DND-41 (cell line): Measurements from ENCODE around the gene PPP1CB.

Source experiments
- ATAC-seq: fragments of 200-7000 bp; cut with Tn5 transposase; 3 replicates; pipeline ENCODE4 v1.9.1; 2021; ENCODE audit warnings: low read depth; ENCODE audit not compliant: insufficient read depth
- DNase-seq: peaks from one replicate; pipeline ENCODE4 v3.0.0-alpha.2; 2020
- H2AFZ ChIP-seq: 2 replicates; pipeline ENCODE4 v1.6.0; 2012; ENCODE audit warnings: low read depth, low read length
- H3K27ac ChIP-seq: 2 replicates; pipeline ENCODE4 v1.5.1; 2012; ENCODE audit warnings: low read length, inconsistent platforms
- H3K27me3 ChIP-seq: fragments of 200-600 bp; sonication (generic); 2 replicates; pipeline ENCODE4 v1.6.0; 2012; ENCODE audit warnings: low read length, mild to moderate bottlenecking, inconsistent platforms; ENCODE audit not compliant: insufficient read depth, poor library complexity
- H3K36me3 ChIP-seq: 2 replicates; pipeline ENCODE4 v1.5.1; 2012; ENCODE audit warnings: low read length, inconsistent platforms; ENCODE audit not compliant: insufficient read depth
- H3K4me1 ChIP-seq: 2 replicates; pipeline ENCODE4 v1.5.1; 2012; ENCODE audit warnings: mild to moderate bottlenecking, low read length; ENCODE audit not compliant: insufficient read depth
- H3K4me2 ChIP-seq: 2 replicates; pipeline ENCODE4 v1.6.0; 2012; ENCODE audit warnings: mild to moderate bottlenecking, moderate library complexity, low read length, inconsistent platforms; ENCODE audit not compliant: insufficient read depth
- H3K4me3 ChIP-seq, 2 experiments: fragments of 200-600 bp in 1 of 2; shearing (Covaris generic) in 1 of 2; 2 replicates each; pipeline ENCODE4 v1.5.1; 2012 to 2016; ENCODE audit warnings: inconsistent platforms in 2 of 2, low read length in 2 of 2, mild to moderate bottlenecking in 2 of 2, low read depth in 1 of 2, moderate library complexity in 1 of 2
- H3K79me2 ChIP-seq: 2 replicates; pipeline ENCODE4 v1.6.0; 2012; ENCODE audit warnings: low read length, inconsistent platforms; ENCODE audit not compliant: insufficient read depth
- H3K9ac ChIP-seq: 2 replicates; pipeline ENCODE4 v1.6.0; 2012; ENCODE audit warnings: low read depth, mild to moderate bottlenecking, inconsistent platforms, low read length, moderate library complexity
- H3K9me3 ChIP-seq: 2 replicates; pipeline ENCODE4 v1.5.1; 2012; ENCODE audit warnings: low read length, moderate library complexity, mild to moderate bottlenecking, inconsistent platforms; ENCODE audit not compliant: insufficient read depth, severe bottlenecking
- H4K20me1 ChIP-seq: 2 replicates; pipeline ENCODE4 v1.6.0; 2012; ENCODE audit warnings: low read length; ENCODE audit not compliant: insufficient read depth
- CTCF ChIP-seq: IDR thresholded peaks from 2 replicates; pipeline ENCODE4 v1.5.1; 2012; ENCODE audit warnings: borderline replicate concordance, low read length, moderate library complexity, mild to moderate bottlenecking; ENCODE audit not compliant: poor library complexity, severe bottlenecking; ENCODE audit errors: extremely low read depth
- EZH2 ChIP-seq: IDR thresholded peaks from 3 replicates; pipeline ENCODE4 v1.6.1; 2012; ENCODE audit warnings: borderline replicate concordance, low read depth, mild to moderate bottlenecking, moderate library complexity, low read length, inconsistent platforms; ENCODE audit not compliant: severe bottlenecking

Gene PPP1CB

GRCh38 chr2:28709101-28709500, 42.5 kb upstream of the PPP1CB start:
- Histone ChIP-seq H3K4me2 (no peak overlapping the region), H3K79me2 (no peaks in the 10 kb centered on the region), H3K9me3 (no peaks in the 10 kb centered on the region), H2AFZ (no peak overlapping the region), H3K4me1 (no peaks in the 10 kb centered on the region), H3K9ac (no peak overlapping the region), H3K27ac (no peak overlapping the region), H3K27me3 (peaks cover 3% of the 10 kb centered on the region), H4K20me1 (no peaks in the 10 kb centered on the region), H3K36me3 (no peaks in the 10 kb centered on the region), H3K4me3 (no peak overlapping the region)
- DNase-seq (no peak), ATAC-seq (no peak)
- no peak for TF ChIP-seq EZH2
- no peak for TF ChIP-seq CTCF

GRCh38 chr2:28710545-28710944, 41.1 kb upstream of the PPP1CB start:
- Histone ChIP-seq H3K4me2 (no peak overlapping the region), H3K4me3 (no peak overlapping the region), H3K27ac (no peak overlapping the region), H3K79me2 (no peaks in the 10 kb centered on the region), H2AFZ (no peak overlapping the region), H3K9me3 (no peaks in the 10 kb centered on the region), H4K20me1 (no peaks in the 10 kb centered on the region), H3K4me1 (no peaks in the 10 kb centered on the region), H3K36me3 (no peaks in the 10 kb centered on the region), H3K27me3 (peaks cover 3% of the 10 kb centered on the region), H3K9ac (no peak overlapping the region)
- no peak for ATAC-seq
- no peak for DNase-seq
- TF ChIP-seq CTCF (no peak), EZH2 (no peak)

- ATAC-seq: no peak
- TF ChIP-seq CTCF (no peak), EZH2 (no peak)
- Histone ChIP-seq H3K36me3 (no peaks in the 10 kb centered on the region), H3K79me2 (no peaks in the 10 kb centered on the region), H3K4me3 (no peak overlapping the region), H3K9ac (no peak overlapping the region), H4K20me1 (no peaks in the 10 kb centered on the region), H3K4me2 (no peak overlapping the region), H3K9me3 (no peaks in the 10 kb centered on the region), H3K4me1 (no peaks in the 10 kb centered on the region), H3K27me3 (peaks cover 3% of the 10 kb centered on the region), H3K27ac (no peak overlapping the region), H2AFZ (no peak overlapping the region)
- no peak for DNase-seq
Observed at GRCh38 chr2:28713577-28714298, 37.9 kb upstream of the PPP1CB start.
